C4-2B (cell line): ENCODE data around the gene MMS19.

ENCODE experiments used
- CTCF ChIP-seq: fragments of 450-650 bp; conservative IDR thresholded peaks from 2 replicates; pipeline ENCODE4 v1.5.1; 2017; ENCODE audit warnings: mild to moderate bottlenecking
- ZFX ChIP-seq: fragments of 450-650 bp; IDR thresholded peaks from 2 replicates; pipeline ENCODE4 v1.6.1; 2017

DNA sequence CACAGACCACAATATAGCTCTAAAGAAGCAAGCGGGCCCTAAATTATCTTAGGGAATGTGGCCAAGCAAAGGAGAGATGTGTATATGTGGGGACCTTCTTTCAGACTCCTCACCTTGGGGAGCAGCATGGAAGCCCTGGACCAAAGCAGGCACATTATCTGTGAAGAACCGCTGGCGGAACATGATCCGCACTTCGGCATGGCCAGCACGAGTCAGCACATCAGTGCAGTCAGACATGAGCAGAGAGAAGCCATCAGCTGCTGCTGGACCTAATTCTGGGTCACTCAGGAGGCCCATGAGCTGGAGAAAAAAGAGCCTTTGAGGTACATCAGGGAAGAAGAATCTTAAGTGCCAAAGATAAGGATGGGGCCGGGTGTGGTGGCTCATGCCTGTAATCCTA is 38.3 kb downstream of the MMS19 start:
- no peak for TF ChIP-seq CTCF
- TF ChIP-seq ZFX = no peak
